HepG2 (cell line): Measurements from ENCODE around the gene TGM2. TPM values are rescaled to one million over a fixed set of nuclear protein-coding genes. Genes with fewer than 3 reads are reported as not detected.

Experiments
- ETV6 ChIP-seq: sonication (generic); formaldehyde crosslinking; conservative IDR thresholded peaks from 2 replicates; pipeline ENCODE4 v1.4.0; 2020; ENCODE audit warnings: missing genetic modification reagents
- HOXA7 ChIP-seq: sonication (generic); formaldehyde crosslinking; IDR thresholded peaks from 2 replicates; pipeline ENCODE4 v1.8.1; 2022; ENCODE audit warnings: mild to moderate bottlenecking, missing genetic modification reagents, moderate library complexity
- KLF15 ChIP-seq: sonication (generic); formaldehyde crosslinking; IDR thresholded peaks from 2 replicates; pipeline ENCODE4 v1.8.1; 2023; ENCODE audit warnings: borderline replicate concordance, mild to moderate bottlenecking, inconsistent platforms, missing genetic modification reagents, mixed read lengths
- MAFF ChIP-seq: IDR thresholded peaks from 2 replicates; pipeline ENCODE4 v1.6.1; 2011; ENCODE audit warnings: low read depth, low read length, improper control_type of control experiment
- NFKB2 ChIP-seq: sonication (generic); formaldehyde crosslinking; IDR thresholded peaks from 2 replicates; pipeline ENCODE4 v1.4.0; 2020; ENCODE audit warnings: missing genetic modification reagents, borderline replicate concordance
- RELA ChIP-seq: sonication (generic); formaldehyde crosslinking; IDR thresholded peaks from 2 replicates; pipeline ENCODE4 v1.4.0; 2020; ENCODE audit warnings: missing genetic modification reagents
- RNF2 ChIP-seq: fragments of 450-650 bp; conservative IDR thresholded peaks from 2 replicates; pipeline ENCODE4 v1.6.1; 2016; ENCODE audit warnings: low read depth
- SAP130 ChIP-seq: IDR thresholded peaks from 2 replicates; pipeline ENCODE4 v1.6.1; 2016; ENCODE audit warnings: low read depth
- SIX1 ChIP-seq: sonication (generic); formaldehyde crosslinking; IDR thresholded peaks from 2 replicates; pipeline ENCODE4 v1.4.0; 2020; ENCODE audit warnings: missing genetic modification reagents, borderline replicate concordance
- ZMYM2 ChIP-seq: sonication (generic); formaldehyde crosslinking; IDR thresholded peaks from 2 replicates; pipeline ENCODE4 v1.8.0; 2022; ENCODE audit warnings: mild to moderate bottlenecking, missing genetic modification reagents
- ZMYM3 ChIP-seq: sonication (generic); formaldehyde crosslinking; IDR thresholded peaks from 2 replicates; pipeline ENCODE4 v1.5.1; 2020; ENCODE audit warnings: mild to moderate bottlenecking, missing genetic modification reagents
- ZNF10 ChIP-seq: sonication (generic); formaldehyde crosslinking; IDR thresholded peaks from 2 replicates; pipeline ENCODE4 v1.4.0; 2020; ENCODE audit warnings: mild to moderate bottlenecking, low read depth, missing genetic modification reagents, borderline replicate concordance
- ZSCAN9 ChIP-seq: IDR thresholded peaks from 2 replicates; pipeline ENCODE4 v1.6.1; 2016; ENCODE audit warnings: borderline replicate concordance
- polyA plus RNA-seq, 8 experiments: library from polyadenylated mRNA; depleted of rRNA in 3 of 8; stranded (reverse) in 7 of 8; unstranded in 1 of 8; fragments of >200 nt; fragmentation: Illumina TruSeq in 4 of 8; extraction: Trizol in 4 of 8; gene quantifications; 2 replicates each; pipeline versions ENCODE4 v1.2.1 to v1.2.3, GENCODE V29; 2011 to 2016; ENCODE audit warnings: low read depth in 4 of 8, missing spikeins in 1 of 8, mixed read lengths in 1 of 8; ENCODE audit not compliant: insufficient read depth in 1 of 8
- total RNA-seq, 5 experiments: library from RNA; depleted of rRNA; stranded (reverse); fragments of >200 nt; fragmentation: Illumina TruSeq; extraction: Trizol; gene quantifications; 2 replicates each; pipeline ENCODE4 v1.2.3, GENCODE V29; 2016; ENCODE audit warnings: low read depth in 1 of 5
- TF ChIP-seq, protein P1 (sequence below): sonication (generic); formaldehyde crosslinking; IDR thresholded peaks from 2 replicates; pipeline ENCODE4 v1.4.0; 2020; ENCODE audit warnings: mild to moderate bottlenecking, missing genetic modification reagents
- TF ChIP-seq, protein P2 (sequence below): sonication (generic); formaldehyde crosslinking; conservative IDR thresholded peaks from 2 replicates; pipeline ENCODE4 v1.8.0; 2022; ENCODE audit warnings: low read depth, missing genetic modification reagents
- TF ChIP-seq, protein P3 (sequence below): IDR thresholded peaks from 2 replicates; pipeline ENCODE4 v1.6.1; 2016; ENCODE audit warnings: mild to moderate bottlenecking, missing biosample characterization, missing genetic modification reagents
- TF ChIP-seq, protein P4 (sequence below): sonication (generic); formaldehyde crosslinking; IDR thresholded peaks from 2 replicates; pipeline ENCODE4 v1.4.0; 2020; ENCODE audit warnings: missing genetic modification reagents
- TF ChIP-seq, protein P5 (sequence below): sonication (generic); formaldehyde crosslinking; IDR thresholded peaks from 2 replicates; pipeline ENCODE4 v1.5.0; 2020; ENCODE audit warnings: mild to moderate bottlenecking, missing genetic modification reagents
- TF ChIP-seq, protein P6 (sequence below): sonication (generic); formaldehyde crosslinking; IDR thresholded peaks from 2 replicates; pipeline ENCODE4 v1.5.0; 2020; ENCODE audit warnings: missing genetic modification reagents
- TF ChIP-seq, protein P7 (sequence below): sonication (generic); formaldehyde crosslinking; IDR thresholded peaks from 2 replicates; pipeline ENCODE4 v1.8.0; 2022; ENCODE audit warnings: mild to moderate bottlenecking, missing genetic modification reagents, borderline replicate concordance
- TF ChIP-seq, protein P8 (sequence below): sonication (generic); formaldehyde crosslinking; IDR thresholded peaks from 2 replicates; pipeline ENCODE4 v1.8.1; 2023; ENCODE audit warnings: missing genetic modification reagents, mild to moderate bottlenecking, borderline replicate concordance

Gene TGM2
- total and polyA plus RNA-seq, 2 of the 13 experiments (the other 11 are each of a cell fraction or from before 2014, with no cell fraction given): 4.2 to 46.4 TPM

DNA sequence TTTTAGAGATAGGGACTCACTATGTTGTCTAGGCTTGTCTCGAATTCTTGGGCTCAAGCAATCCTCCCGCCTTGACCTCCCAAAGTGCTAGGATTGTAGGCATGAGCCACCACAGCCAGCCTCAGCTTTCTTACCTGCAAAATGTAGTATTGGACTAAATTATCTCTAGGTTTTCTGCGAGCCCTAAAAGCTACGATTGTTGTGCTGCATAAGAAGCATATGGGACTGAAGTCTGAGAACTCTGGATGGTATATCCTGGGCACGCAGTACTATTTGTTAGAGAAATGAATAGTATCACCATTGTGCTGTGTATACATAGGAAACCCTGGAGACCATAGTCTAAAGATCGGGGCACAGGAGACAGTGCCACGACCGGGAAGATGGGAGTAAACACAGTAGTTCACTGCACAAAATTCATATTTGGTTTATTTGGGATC lies 71.4 kb downstream of the TGM2 start (continued):
- TF ChIP-seq NFKB2 (CRISPR knock-in tag) (no peak), HOXA7 (no peak), ETV6 (no peak), ZMYM3 (CRISPR knock-in tag) (peak; percentile 51; the same call in 1 of the 2 replicates), KLF15 (CRISPR knock-in tag) (no peak), ZSCAN9 (CRISPR knock-in tag) (no peak), RNF2 (no peak), RELA (no peak), SAP130 (CRISPR knock-in tag) (0 out of 2 replicates have a peak, but pooled peaks have one; percentile 37), MAFF (no peak), ZNF10 (CRISPR knock-in tag) (no peak), ZMYM2 (CRISPR knock-in tag) (peak; percentile 83), SIX1 (no peak)
- TF ChIP-seq, protein P1, sequence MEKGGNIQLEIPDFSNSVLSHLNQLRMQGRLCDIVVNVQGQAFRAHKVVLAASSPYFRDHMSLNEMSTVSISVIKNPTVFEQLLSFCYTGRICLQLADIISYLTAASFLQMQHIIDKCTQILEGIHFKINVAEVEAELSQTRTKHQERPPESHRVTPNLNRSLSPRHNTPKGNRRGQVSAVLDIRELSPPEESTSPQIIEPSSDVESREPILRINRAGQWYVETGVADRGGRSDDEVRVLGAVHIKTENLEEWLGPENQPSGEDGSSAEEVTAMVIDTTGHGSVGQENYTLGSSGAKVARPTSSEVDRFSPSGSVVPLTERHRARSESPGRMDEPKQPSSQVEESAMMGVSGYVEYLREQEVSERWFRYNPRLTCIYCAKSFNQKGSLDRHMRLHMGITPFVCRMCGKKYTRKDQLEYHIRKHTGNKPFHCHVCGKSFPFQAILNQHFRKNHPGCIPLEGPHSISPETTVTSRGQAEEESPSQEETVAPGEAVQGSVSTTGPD (CRISPR knock-in tag): no peak
- TF ChIP-seq, protein P2, sequence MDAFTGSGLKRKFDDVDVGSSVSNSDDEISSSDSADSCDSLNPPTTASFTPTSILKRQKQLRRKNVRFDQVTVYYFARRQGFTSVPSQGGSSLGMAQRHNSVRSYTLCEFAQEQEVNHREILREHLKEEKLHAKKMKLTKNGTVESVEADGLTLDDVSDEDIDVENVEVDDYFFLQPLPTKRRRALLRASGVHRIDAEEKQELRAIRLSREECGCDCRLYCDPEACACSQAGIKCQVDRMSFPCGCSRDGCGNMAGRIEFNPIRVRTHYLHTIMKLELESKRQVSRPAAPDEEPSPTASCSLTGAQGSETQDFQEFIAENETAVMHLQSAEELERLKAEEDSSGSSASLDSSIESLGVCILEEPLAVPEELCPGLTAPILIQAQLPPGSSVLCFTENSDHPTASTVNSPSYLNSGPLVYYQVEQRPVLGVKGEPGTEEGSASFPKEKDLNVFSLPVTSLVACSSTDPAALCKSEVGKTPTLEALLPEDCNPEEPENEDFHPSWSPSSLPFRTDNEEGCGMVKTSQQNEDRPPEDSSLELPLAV: no peak
- TF ChIP-seq, protein P3, sequence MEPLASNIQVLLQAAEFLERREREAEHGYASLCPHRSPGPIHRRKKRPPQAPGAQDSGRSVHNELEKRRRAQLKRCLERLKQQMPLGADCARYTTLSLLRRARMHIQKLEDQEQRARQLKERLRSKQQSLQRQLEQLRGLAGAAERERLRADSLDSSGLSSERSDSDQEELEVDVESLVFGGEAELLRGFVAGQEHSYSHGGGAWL (CRISPR knock-in tag): no peak
- TF ChIP-seq, protein P4, sequence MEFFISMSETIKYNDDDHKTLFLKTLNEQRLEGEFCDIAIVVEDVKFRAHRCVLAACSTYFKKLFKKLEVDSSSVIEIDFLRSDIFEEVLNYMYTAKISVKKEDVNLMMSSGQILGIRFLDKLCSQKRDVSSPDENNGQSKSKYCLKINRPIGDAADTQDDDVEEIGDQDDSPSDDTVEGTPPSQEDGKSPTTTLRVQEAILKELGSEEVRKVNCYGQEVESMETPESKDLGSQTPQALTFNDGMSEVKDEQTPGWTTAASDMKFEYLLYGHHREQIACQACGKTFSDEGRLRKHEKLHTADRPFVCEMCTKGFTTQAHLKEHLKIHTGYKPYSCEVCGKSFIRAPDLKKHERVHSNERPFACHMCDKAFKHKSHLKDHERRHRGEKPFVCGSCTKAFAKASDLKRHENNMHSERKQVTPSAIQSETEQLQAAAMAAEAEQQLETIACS (CRISPR knock-in tag): no peak
- TF ChIP-seq, protein P5, sequence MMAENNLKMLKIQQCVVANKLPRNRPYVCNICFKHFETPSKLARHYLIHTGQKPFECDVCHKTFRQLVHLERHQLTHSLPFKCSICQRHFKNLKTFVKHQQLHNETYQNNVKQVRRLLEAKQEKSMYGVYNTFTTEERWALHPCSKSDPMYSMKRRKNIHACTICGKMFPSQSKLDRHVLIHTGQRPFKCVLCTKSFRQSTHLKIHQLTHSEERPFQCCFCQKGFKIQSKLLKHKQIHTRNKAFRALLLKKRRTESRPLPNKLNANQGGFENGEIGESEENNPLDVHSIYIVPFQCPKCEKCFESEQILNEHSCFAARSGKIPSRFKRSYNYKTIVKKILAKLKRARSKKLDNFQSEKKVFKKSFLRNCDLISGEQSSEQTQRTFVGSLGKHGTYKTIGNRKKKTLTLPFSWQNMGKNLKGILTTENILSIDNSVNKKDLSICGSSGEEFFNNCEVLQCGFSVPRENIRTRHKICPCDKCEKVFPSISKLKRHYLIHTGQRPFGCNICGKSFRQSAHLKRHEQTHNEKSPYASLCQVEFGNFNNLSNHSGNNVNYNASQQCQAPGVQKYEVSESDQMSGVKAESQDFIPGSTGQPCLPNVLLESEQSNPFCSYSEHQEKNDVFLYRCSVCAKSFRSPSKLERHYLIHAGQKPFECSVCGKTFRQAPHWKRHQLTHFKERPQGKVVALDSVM: peak; percentile 40; the same call in 1 of the 2 replicates
- TF ChIP-seq, protein P6, sequence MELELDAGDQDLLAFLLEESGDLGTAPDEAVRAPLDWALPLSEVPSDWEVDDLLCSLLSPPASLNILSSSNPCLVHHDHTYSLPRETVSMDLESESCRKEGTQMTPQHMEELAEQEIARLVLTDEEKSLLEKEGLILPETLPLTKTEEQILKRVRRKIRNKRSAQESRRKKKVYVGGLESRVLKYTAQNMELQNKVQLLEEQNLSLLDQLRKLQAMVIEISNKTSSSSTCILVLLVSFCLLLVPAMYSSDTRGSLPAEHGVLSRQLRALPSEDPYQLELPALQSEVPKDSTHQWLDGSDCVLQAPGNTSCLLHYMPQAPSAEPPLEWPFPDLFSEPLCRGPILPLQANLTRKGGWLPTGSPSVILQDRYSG (CRISPR knock-in tag): no peak
- TF ChIP-seq, protein P7, sequence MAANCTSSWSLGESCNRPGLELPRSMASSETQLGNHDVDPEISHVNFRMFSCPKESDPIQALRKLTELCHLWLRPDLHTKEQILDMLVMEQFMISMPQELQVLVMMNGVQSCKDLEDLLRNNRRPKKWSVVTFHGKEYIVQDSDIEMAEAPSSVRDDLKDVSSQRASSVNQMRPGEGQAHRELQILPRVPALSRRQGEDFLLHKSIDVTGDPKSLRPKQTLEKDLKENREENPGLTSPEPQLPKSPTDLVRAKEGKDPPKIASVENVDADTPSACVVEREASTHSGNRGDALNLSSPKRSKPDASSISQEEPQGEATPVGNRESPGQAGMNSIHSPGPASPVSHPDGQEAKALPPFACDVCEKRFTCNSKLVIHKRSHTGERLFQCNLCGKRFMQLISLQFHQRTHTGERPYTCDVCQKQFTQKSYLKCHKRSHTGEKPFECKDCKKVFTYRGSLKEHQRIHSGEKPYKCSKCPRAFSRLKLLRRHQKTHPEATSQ: no peak
- TF ChIP-seq, protein P8, sequence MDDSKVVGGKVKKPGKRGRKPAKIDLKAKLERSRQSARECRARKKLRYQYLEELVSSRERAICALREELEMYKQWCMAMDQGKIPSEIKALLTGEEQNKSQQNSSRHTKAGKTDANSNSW (CRISPR knock-in tag): no peak
